HG03139 (cell line): ENCODE results near the gene NCK1.
"Not testable (repeated sequence)": the region's sequence is repeated elsewhere in the genome, so short reads cannot be mapped to it uniquely, and the experiment has no call there.

Experiments used
- ATAC-seq: cut with Tn5 transposase; IDR thresholded peaks from one replicate; pipeline ENCODE4 v1.9.1; 2021; ENCODE audit not compliant: unreplicated experiment

Gene NCK1

DNA sequence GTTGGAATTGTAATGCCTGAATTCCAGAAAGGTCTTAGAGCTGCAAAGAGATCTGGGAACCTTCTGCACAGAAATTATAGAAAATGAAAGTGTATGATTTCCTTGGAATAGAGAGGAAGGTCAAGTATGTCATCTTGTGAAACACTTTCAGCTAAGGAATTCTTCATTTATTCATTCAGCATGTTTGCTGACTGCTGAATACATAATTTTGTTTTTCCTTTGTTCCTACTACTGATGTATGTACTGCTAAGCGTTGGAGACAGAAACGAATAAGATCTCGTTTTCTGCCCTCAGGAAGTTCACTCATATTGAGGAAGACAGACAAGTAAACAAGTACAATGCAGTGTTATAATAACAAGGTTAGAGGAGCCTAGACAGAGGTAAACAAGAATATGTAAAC is 81.4 kb downstream of the NCK1 start:
- ATAC-seq = no peak

DNA sequence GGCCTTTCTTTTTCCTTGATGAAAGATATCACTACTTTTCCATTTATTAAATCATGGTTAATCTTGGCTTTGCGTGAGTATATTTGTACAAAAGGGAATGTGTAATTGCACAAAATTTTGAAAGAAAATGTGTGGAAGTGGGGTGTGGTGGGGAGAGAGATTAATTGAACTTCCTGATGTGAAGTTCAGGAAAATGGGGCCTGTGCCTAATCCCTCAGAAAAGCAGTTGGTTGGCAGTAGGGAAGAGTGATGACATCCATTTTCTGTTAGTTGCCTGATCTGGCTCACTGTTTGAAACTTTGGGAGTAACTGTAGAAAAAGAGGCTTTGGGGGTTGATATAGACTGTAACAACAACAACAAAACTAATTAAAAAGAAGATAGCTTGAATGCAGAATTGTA is 85.0 kb downstream of the NCK1 start:
- ATAC-seq = no peak

DNA sequence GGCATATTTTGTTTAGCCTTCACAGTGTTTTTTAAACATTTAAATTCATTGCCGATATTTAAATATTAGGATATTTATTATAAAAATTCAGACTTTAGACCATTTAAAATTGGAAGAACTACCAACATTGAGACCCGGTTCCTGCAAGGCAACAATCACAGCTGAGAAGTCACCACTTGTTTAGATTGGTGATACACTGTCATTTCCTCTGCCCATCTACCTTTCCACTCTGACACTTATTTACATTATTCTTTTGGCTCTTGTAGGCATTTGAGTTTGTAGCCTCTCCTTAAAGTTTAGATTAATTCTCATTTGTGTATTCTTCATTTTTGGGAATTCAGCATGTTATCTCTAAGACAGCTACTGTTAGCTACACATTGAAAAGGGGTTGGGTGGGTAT is 85.5 kb downstream of the NCK1 start:
- ATAC-seq = no peak

DNA sequence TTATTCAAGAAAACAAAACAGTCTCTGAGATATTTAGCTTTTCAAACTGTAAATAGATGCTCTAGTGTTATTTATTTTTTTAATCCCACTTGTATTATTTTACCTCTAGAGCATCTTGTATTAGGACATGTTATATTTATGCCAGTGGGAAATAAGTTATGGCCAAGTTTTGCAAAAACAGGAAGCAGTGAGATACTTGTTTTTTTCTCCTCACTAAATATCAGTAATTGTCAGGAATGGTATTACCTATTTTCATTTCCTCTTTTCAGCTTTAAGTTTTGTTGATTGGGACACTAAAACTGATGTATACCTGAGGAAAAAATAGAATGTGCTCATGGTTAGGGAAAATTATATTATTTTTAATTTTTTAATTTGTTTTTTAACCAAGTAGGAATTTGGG is 87.1 kb downstream of the NCK1 start:
- no peak for ATAC-seq

DNA sequence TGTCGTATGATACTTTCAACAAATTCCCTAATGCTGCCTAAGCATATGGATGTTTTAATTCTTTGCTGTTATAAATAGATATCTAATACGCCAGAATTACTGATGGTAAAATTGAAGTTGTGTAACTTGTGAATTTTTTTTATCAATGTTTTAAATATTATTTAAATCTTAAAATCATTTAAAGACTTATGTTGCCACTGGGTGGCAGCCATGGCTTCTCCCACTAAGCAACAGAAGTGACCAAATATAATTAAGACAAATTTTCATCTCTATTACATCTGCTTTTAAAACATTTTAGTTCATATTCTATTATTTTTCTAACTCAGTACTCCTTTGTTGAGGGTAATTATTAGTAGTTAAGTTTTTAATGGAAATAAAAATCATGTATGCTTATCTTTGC is 87.7 kb downstream of the NCK1 start:
- ATAC-seq = no peak

DNA sequence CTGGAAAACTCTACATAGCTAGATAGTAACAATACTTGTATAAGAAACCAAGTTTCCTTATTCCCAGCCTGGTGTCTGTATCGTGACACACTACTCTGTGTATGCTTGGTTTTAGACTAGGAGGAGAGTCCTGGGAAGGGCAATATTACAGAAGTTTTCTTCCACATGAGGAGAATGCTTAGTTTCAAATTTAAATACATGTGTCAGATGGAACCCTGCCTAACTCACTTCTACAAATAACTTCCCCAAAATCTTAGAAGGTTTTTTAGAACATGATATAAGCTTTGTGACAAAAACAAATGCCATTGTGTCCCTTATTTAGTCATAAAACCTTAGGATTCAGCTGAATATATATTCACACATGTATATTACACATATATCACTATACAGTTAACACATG is 88.6 kb downstream of the NCK1 start:
- ATAC-seq = no peak

DNA sequence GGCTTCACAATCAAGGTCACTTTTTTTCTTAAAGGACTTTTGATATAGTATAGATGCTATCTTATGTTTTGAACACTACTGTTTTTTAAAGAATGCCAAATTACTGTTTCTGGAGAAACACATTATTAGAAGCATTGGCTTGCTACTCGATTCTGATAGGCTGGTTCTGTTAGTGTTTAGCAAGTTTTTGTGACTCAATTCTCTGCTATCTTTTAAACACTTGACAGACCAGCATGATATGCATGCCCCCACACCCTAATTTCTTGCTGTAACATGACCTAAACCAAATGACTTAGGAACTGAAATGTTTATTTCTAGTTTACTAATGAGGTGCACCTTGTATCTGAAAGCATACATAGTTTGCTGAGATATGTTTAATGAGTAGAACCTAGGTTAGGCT is 90.3 kb downstream of the NCK1 start:
- no peak for ATAC-seq

DNA sequence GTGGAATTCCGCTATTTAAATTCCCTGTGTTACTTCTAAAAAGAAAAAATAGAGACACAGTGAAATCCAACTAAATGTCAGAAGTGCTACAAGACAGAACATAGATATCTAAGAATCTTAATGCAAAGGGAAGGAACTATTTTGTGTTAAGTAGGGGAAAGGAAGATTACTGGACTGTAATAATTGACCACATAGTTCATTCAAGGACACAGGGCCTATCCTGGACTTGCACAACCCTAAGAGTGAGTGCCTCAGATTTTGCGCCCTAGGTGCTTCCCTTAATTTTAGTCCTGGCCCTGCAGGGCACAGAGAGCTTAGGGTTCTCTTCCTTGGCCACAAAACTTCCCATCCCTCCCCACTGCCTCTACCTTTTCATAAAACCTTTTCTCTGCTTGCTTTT is 92.2 kb downstream of the NCK1 start:
- ATAC-seq = no peak

DNA sequence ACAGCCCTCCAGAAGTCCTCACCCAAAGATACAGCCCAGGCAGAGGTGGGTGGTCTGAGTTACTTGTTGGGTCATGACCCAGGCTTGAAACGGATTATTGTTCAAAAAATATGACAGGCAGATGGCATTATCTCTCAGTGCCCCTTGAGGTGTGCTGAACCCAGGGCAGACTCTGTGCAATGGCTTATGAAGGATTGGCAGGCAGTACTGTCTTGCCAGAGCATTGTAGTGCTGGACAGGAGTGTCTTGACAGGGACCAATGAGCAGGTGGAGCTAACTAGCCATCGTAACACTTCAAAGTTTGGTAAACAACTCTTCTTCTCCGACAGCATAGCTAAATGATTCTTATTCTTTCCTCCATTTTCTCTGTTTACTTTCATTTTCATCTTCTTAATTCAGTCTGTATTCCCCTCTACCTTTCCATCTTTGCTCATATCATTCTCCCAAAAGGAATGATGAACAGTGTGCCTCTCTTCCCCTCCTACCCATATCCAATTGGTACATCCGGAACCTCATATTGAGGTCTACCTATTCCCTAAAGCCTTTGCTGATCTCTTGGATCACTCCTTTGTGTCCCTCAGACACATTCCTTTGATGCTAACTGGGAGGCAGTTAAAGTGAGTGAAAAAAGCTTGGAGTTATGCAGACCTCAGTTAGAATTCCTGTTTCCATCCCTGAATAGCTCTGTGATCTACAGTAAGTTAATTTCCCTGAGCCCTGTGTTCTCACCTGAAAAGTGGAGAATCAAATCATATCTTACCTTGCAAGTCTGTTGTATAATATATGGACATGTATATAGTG is 93.2 kb downstream of the NCK1 start:
- ATAC-seq = no peak

DNA sequence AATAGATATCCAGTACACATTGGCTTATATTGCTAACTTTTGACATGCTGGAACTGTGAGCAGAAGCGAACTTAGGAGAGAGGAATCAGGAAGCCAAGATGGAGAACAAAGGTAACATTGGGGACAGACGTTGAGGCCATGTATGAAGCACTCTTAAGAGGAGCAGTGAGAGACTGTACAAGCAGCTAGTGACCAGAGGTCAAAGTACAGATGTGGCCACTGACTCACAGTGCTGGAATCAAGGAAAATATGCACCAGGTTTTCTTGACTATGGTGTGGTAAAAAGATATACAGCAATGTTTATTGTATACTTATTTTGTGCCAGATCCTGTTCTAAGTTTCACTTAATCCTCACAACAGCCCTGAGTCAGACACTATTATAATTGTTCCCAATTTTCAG is 93.8 kb downstream of the NCK1 start:
- ATAC-seq = no peak

DNA sequence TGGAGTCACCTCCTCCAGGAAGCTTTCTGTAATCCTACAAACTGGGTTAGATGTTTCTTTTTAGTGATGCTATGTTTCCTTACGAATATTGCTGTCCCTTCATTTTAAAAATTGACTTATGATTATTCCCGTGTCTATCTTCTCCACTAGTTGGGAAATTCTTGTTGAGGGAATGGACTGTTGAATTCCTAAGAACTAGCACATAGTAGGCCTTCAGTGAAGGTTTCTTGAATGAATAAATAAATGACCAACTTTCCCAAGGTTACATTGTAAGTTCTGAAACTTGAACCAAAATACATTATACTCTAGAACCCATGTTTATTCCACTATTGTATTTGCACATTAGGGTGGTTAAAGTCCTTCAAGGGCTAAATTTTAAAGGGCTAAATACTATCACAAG is 95.0 kb downstream of the NCK1 start:
- ATAC-seq = no peak

DNA sequence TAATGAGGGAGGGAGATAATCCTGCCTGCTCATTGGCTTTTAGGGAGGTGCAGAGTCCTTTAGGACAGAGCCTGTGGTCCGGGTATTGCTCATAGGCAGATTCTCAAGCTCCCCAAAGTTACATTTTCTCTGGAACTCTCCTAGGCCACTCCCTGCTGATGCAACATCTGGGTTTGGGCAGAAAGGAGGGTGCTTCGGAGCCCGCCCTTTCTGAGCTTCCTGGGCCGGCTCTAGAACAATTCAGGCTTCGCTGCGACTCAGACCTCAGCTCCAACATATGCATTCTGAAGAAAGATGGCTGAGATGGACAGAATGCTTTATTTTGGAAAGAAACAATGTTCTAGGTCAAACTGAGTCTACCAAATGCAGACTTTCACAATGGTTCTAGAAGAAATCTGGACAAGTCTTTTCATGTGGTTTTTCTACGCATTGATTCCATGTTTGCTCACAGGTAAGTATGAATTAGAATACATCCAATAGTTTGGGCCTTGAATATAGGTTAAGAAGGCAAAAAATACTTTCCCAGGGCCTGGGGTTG is 95.8 kb downstream of the NCK1 start, which contains the start of gene IL20RB:
TSS of gene IL20RB (plus strand) at position 233 of the 538 bp plus-strand sequence. CDS start at position 364, 131 bp downstream.
- ATAC-seq = no peak

DNA sequence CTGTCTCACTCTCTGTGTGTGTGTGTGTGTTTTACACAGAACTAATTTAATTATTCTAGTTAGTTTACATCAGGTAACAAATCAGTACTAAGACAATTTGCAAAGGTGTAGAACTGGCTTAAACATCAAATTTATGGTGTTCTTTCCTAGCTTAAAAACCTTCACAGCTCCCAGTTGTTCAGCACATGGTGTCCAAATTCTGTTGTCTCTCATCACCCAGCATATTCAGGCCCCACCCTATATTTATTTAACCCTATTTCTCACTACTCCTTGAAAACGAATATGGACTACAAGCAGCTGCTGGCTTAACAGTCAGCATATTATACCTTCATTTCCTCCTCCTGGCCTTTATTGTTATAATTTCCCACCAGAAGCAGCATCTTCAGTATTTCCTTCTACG is 96.9 kb downstream of the NCK1 start:
- no peak for ATAC-seq

DNA sequence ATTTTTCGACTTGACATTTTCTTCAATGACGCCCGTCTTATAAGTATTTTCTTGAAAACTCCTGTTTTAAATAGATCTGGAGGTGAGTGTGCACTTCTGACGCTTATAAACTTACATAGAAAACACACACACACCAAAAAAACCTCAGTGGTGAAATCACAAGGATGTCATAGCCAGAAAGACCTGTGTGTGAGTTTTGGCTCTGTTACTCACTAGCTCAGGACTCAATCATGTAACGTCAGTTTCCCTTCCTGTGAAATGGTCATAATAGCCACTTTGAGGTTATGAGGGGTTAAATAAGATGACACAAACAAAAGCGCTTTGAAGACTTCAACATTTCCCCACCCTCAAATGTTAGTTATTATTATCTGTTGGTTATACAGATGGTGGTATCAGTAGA is 97.6 kb downstream of the NCK1 start:
- ATAC-seq = no peak

DNA sequence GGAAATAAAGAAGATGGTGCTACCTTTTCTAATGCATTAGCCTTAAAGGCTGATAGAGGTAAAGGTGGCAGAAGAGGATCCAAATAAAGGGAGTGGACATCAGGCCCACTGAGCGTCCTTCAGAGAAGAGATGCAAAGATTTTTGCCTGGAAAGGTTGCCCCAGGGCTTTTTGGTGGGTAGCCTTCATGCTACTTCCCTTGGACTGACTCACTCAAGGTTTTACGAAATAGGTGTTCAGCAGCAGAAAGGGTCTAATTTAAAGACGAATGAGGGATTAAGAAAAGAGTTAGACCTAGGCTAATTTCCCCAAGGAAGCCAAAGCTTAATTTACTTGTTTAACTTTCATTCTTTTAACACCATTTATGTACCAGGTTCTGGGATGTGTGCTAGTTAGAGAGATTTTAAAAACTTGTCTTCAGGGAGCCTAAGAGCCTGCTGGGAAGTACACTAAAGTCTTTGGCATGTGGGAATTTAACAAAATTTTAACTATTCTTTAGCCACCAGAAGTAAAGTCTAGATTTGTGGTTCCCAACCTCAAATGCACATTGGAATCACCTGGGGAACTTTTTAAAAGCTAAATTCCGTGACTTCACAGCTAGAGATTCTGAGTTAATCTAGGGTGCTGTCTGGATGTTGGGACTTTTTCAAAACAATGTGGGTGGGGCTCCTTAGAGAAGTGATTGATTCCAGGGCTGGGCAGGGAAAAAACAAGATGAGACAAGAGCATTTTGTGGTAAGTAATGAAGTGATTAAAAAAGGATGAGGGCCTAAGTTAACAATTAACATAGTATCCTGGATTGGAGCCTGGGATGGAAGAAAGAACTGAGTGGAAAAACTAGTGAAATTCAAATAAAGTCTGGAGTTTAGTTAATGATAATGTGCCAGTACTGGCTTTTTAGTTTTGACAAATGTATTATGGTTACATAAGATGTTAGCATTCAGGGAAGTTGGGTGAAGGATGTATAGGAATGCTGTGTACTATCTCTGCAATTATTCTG is 99.1 kb downstream of the NCK1 start:
- no peak for ATAC-seq

DNA sequence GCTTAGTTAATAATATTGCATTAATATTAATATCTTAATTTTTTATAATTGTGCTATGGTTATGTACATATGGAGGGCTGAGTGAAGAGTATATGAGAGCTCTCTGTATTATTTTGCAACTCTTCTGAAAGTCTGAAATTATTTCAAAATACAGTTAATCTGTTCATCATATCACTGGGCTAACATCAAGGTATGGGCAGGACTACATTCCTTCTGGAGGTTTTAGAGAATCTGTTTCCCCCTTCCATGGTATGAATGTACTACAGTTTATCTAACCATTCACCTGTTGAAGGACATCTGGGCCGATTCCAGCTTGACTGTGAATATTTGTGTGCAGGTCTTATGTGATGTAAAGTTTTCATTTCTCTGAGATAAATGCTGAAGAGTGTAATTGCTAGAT is 100.9 kb downstream of the NCK1 start:
- no peak for ATAC-seq

DNA sequence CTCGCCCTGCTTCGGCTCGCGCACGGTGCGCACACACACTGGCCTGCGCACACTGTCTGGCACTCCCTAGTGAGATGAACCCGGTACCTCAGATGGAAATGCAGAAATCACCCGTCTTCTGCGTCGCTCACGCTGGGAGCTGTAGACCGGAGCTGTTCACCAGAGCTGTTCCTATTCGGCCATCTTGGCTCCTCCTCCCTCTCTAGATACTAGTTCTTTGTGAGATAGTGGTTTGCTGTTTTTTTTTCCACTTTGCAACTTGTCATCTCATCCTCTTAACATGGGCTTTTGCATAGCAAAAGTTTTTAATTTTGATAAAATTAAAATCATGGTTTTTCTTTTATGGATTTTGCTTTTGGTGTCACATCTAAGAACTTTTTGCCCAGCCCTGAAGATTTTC is 107.5 kb downstream of the NCK1 start:
- not testable (repeated sequence) for ATAC-seq

DNA sequence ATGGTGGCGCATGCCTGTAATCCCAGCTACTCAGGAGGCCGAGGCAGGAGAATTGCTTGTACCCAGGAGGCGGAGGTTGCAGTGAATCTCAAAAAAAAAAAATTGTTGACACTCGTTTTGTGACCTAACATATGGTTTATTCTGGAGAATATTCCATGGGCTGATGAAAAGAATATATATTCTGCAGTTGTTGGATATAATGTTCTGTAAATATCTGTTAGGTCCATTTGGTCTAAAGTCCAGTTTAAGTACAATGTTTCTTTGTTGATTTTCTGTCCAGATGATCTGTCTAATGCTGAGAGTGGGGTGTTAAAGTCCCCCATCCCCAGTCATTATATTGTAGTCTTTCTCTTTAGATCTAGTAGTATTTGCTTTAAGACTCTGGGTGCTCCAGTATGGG is 111.3 kb downstream of the NCK1 start:
- no peak for ATAC-seq

DNA sequence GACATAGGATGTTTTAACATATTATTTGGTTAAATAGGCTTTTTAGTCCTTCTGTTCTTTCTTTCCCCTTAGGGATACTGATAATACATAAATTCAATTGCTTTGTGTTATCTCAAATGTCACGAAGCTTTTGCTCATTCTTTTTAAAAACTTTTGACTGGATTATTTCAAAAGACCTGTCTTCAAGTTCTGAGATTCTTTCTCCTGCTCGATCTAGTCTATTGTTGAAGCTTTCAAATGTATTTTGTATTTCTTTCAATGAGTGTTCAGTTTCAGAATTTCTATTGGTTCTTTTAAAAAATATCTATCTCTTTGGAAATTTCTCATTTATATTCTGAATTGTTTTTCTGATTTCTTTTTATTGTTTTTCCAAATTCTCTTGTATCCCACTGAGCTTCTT is 112.7 kb downstream of the NCK1 start:
- ATAC-seq = no peak

DNA sequence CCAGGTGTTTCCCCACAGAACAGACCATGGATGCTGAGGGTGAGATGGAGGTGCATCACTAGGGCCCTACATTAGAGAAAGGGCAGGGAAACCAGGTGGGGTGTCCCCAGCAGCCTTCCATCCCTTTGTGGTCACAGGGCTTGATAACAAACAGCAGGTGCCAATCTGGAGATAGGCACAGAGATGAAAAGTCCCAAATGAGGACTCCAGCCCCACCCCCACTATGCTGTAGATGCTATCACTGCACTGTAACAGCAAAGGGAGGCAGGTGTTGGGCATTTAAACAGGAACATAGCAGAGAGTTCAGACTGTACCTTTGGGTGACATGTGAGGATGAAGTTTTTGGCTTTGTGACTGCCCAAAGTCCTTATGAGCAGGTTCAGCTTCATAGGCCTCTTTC is 117.2 kb downstream of the NCK1 start:
- no peak for ATAC-seq

DNA sequence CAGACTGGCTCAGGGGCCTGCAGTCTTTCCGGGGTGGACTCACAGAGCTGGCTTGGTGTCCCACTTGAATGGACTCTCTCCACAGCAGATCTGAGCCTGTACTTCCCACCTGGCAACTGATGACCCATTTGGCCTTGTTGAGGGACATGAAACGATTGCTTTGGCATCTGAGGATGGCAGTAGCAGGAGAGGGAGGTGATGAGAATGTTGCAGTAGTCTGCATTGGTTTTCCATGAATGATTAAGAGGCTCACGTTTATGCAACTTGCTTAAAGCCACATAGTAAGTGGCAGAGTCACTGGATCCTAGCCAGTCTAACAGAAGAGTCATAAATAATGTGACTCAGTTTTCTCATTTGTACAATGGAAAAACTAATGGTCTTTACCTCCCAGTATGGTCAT is 117.7 kb downstream of the NCK1 start:
- no peak for ATAC-seq

DNA sequence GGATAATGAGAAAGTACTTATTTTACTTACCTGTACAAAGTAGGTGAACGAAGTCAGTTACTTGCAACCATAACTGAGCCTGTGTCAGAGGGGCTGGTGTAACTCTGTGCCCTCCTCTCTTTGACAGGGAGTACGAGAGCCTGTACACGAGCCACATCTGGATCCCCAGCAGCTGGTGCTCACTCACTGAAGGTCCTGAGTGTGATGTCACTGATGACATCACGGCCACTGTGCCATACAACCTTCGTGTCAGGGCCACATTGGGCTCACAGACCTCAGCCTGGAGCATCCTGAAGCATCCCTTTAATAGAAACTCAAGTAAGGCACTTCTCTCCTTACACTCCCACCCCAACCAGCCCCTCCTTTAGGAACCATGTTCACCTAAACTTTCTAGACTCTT is 120.0 kb downstream of the NCK1 start:
- ATAC-seq = no peak
